Measurements from ENCODE around the gene IPCEF1.

- TF ChIP-seq EZH2phosphoT487 (IDR thresholded peaks at IDR 0.05; ENCODE audit: insufficient read depth, low read depth): no peak
- TF ChIP-seq EZH2 (IDR thresholded peaks at IDR 0.05; ENCODE audit: insufficient read depth, poor library complexity, severe bottlenecking): no peak
These were observed 109.3 kb downstream of the IPCEF1 start for GRCh38 chr6:154247119-154247861.

Data from GM23248 (cell line).